NCI-H1092 (cell line): ENCODE measurements around the gene FAM120B.

ENCODE experiments used
- DNase-seq: peaks from one replicate; lab custom pipeline; 2025; lab: John Stamatoyannopoulos, UW

The FAM120B gene

GRCh38 chr6:170271771-170272314, 34.7 kb upstream of the FAM120B start:
- DNase-seq, result no peak

GRCh38 chr6:170272341-170273065, 34.1 kb upstream of the FAM120B start:
- no peak for DNase-seq

GRCh38 chr6:170273191-170273590, 33.4 kb upstream of the FAM120B start:
- no peak for DNase-seq

GRCh38 chr6:170273681-170274080, 32.9 kb upstream of the FAM120B start:
- DNase-seq, result no peak

GRCh38 chr6:170274713-170275560, 31.6 kb upstream of the FAM120B start:
- no peak for DNase-seq

GRCh38 chr6:170276369-170277057, 30.0 kb upstream of the FAM120B start:
- no peak for DNase-seq

- DNase-seq, result no peak
Measured at GRCh38 chr6:170277893-170278742, 28.4 kb upstream of the FAM120B start.

GRCh38 chr6:170278743-170279094, 27.8 kb upstream of the FAM120B start:
- no peak for DNase-seq

- DNase-seq, result no peak
Measured at GRCh38 chr6:170279426-170279825, 27.1 kb upstream of the FAM120B start.

- DNase-seq, result peak; percentile 96
Measured at GRCh38 chr6:170279977-170280688, 26.4 kb upstream of the FAM120B start.

GRCh38 chr6:170280689-170281045, 25.9 kb upstream of the FAM120B start:
- DNase-seq, result no peak

GRCh38 chr6:170281331-170282292, 24.9 kb upstream of the FAM120B start:
- no peak for DNase-seq

GRCh38 chr6:170282512-170283158, 23.9 kb upstream of the FAM120B start:
- no peak for DNase-seq

- DNase-seq, result no peak
Measured at GRCh38 chr6:170283212-170284081, 23.1 kb upstream of the FAM120B start.

GRCh38 chr6:170284126-170284773, 22.3 kb upstream of the FAM120B start:
- DNase-seq, result no peak

- DNase-seq, result no peak
Measured at GRCh38 chr6:170284866-170285469, 21.6 kb upstream of the FAM120B start.

GRCh38 chr6:170285482-170285881, 21.1 kb upstream of the FAM120B start:
- DNase-seq, result peak; percentile 35
